GM19324 (cell line): ENCODE results near the gene HTT.

Experiments
- ATAC-seq: cut with Tn5 transposase; IDR thresholded peaks from one replicate; pipeline ENCODE4 v1.9.1; 2021; ENCODE audit warnings: mild to moderate bottlenecking, moderate library complexity; ENCODE audit not compliant: unreplicated experiment, low FRiP score

HTT gene

DNA sequence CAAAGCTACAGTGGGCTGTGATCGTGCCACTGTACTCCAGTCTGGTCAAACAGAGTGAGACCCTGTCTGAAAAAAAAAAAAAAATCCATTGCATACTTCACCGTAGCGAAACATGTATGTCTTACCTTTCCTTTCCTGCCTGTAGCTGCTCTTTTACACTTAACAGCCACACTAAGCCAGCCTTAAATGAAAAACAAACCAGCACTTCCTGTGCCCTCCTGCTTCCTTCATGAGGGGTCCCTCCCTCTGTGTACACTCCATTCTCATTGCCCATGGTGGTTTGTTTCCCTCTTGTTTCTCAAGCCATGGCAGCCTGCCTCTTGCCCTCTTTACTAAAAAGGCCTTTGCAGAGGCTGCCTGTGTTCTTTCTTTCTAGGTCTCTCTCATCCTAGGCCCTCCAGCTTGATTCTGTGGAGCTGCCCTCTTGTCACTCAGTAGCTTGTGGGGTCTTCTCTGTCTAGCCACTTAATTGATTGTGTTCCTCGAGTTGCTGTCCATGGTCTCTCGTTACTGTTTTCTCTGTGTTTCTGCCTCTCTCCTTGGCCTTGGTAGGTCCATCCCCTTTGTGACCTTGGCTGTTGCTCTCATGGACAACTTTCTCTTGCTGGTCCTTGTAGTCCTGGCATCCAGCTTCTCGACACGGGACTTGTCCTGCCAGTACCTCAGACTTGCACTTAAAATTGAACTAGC, 122.3 kb downstream of the HTT start:
- ATAC-seq: no peak

GRCh38 chr4:3197366-3198105, 123.1 kb downstream of the HTT start:
- ATAC-seq: no peak

DNA sequence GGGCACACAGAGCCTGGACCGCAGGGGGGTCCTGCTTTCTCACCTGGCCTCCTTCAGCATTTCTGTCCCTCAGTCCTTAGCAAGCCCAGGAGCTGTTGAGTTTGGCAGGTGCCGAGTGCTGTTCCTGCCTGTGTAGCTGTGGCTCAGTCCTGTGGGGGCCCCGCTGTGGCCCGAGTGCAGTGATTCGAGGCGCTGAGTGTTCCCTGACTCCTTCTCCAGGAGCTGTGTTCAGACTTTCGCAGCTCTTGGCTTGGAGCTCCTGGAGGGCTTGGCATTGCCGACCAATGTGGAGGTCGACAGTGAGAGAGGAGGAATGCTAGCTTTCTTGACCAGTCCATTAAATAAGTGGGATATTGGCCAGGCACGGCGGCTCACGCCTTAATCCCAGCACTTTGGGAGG, 124.4 kb downstream of the HTT start:
- ATAC-seq: no peak

- ATAC-seq: no peak
Observed at GRCh38 chr4:3199653-3200422, 125.4 kb downstream of the HTT start.

DNA sequence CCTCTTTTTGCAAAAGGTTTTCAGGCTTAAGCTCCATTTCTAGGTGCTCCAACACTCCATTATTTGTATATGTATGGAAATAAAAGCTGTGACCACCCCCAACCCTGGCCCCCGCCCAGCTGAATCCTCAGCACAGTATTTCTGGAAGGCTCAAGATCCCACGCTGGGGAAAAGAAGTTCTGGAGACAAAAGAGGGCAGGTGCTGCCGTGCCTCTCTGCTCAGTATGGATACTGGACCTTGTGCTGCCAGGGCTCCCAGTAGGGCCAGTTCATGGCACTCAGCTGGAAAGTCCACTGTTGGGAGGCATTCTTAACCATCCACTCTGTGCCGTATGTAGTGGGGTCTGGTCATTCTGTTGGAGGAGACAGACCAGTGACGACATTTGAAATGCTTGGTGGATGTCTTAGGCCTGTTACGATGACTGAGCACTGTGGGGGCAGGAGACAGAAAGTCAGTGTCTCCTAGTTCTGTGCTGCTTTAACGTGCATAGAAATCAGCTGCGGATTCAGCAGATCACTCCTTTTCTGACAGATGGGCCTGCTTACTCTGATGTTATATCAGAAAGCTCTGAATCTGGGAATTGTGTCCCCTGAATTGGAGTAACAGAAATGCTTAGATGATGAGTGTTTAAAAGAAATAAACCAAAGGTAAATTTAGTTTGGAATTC, 126.1 kb downstream of the HTT start:
- ATAC-seq: no peak

GRCh38 chr4:3201718-3202702, 127.5 kb downstream of the HTT start:
- no peak for ATAC-seq

DNA sequence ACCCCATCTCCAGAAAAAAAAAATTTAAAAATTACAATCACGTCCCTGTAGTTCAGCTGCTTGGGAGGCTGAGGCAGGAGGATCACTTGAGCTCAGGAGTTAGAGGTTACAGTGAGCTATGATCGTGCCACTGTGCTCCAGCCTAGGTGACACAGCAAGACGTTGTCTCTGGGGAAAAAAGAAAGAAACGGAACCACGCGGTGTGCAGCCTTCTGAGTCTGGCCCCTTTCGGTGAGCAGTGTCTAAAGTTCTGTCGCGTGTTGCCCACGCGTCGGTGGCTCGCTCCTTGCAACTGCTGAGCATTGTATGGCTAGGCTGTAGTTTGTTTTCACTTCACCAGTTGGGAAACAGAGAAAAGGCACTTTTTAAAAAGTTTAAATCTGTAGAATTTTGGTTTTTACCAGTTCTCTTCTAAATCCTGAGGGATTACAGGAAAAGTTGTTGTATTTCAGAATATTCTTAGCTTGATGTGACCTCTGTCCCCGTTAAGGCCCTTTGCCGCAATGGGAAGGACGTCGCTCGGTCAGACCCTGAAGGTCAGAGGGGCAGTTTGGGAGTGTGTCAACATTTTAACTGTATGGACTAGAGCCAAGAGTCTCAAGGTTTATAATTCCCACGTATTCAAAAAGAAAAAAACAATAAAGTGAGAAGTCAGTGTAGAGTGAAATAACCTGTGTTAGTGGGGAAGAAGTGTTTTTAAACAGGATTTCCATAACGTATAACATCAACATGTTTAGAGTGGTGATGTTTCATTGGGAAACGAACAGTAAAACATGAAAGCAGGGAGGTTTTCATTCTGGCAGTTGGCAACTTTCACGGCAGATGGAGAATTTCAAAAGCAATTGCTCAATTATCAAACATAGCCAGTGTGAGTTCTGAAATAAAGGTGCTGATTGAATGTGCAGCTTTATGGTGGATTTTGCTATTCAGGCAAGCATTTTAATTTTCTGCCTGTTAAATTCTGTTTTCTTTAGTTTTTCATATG, 128.6 kb downstream of the HTT start:
- ATAC-seq: no peak

GRCh38 chr4:3203971-3204431, 129.5 kb downstream of the HTT start:
- no peak for ATAC-seq

DNA sequence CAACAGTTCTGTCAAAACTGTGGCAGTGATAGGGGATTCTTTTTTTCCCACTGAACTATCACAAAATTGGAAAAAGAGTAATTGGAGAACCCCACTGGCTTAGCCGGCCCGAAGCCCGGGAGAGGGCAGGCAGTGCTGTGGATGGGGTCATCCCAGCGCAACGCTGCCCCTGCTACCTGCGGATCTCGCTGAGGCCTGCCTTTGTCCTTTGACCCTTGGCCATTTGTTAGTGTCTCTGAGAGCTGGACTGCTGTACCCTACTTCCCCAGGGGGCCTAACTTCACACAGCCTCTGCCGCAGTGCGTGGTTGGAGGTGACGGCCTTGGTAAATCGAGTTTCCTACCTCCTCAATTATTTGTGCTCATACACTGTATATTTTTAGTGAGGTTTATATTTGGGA, 131.5 kb downstream of the HTT start:
- no peak for ATAC-seq

DNA sequence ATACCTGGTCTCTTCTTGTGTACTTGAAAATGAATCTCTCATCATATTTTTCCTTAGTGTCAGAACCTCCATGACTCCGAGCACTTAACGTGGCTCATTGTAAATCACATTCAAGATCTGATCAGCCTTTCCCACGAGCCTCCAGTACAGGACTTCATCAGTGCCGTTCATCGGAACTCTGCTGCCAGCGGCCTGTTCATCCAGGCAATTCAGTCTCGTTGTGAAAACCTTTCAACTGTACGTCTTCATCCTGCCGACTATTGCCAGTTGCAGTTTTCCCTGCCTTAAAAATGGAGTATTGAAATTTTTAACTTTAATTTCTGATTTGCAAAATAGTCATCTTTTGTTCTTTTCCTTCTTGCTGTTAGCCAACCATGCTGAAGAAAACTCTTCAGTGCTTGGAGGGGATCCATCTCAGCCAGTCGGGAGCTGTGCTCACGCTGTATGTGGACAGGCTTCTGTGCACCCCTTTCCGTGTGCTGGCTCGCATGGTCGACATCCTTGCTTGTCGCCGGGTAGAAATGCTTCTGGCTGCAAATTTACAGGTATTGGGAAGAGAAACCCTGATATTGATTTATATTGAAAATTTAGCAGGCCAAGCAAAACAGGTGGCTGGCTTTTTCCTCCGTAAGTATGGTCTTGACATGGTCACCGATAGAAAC, 132.1 kb downstream of the HTT start:
- ATAC-seq: no peak

- no peak for ATAC-seq
Observed at GRCh38 chr4:3207531-3208037, 133.1 kb downstream of the HTT start.

- no peak for ATAC-seq
Observed at GRCh38 chr4:3208826-3209225, 134.3 kb downstream of the HTT start.

- ATAC-seq: no peak
Observed at GRCh38 chr4:3209551-3210325, 135.3 kb downstream of the HTT start.

- ATAC-seq: no peak
Observed at GRCh38 chr4:3210467-3210866, 136.0 kb downstream of the HTT start.

GRCh38 chr4:3211866-3212265, 137.4 kb downstream of the HTT start:
- ATAC-seq: no peak

DNA sequence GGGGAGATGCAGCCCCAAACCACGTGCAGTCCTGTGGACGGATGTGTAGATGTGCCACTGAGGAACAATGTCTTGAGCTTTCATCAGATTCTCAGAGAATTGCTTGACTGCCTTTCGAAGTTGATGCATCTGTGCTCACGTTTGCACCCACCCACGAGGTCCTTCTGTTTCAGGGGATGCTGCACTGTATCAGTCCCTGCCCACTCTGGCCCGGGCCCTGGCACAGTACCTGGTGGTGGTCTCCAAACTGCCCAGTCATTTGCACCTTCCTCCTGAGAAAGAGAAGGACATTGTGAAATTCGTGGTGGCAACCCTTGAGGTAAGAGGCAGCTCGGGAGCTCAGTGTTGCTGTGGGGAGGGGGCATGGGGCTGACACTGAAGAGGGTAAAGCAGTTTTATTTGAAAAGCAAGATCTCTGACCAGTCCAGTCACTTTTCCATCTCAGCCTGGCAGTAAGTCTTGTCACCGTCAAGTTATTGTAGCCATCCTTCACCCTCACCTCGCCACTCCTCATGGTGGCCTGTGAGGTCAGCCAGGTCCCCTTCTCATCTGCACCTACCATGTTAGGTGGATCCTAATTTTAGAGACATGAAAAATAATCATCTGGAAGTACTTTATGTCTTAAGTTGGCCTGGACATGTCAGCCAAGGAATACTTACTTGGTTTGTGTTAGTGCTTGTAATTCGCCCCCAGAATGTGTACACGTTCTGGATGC, 138.1 kb downstream of the HTT start:
- no peak for ATAC-seq

DNA sequence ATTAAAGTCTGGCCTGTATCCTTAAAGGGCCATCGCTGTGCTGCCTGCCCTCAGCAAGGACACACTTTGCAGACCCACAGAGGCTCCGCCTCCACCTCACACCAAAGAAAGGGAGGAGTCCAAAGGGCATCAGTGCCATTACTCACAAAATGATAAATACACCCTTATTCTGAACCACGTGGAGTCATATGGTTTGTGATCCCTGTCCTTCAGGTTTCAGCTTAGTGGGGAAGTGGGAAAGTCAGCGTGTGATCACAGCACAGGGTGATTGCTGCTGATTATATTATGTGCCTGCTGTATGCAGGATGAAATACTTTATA, 138.6 kb downstream of the HTT start:
- ATAC-seq: no peak
